ENCODE data around the gene EIF1.

Gene EIF1

GRCh38 chr17:41705271-41705991 is 16.7 kb downstream of the EIF1 start:
- no peak overlapping the region for H3K4me2 ChIP-seq (ENCODE audit: low read length)
- H3K4me3 ChIP-seq (ENCODE audit: low read depth, low read length, poor library complexity, severe bottlenecking), result no peak overlapping the region

DNA sequence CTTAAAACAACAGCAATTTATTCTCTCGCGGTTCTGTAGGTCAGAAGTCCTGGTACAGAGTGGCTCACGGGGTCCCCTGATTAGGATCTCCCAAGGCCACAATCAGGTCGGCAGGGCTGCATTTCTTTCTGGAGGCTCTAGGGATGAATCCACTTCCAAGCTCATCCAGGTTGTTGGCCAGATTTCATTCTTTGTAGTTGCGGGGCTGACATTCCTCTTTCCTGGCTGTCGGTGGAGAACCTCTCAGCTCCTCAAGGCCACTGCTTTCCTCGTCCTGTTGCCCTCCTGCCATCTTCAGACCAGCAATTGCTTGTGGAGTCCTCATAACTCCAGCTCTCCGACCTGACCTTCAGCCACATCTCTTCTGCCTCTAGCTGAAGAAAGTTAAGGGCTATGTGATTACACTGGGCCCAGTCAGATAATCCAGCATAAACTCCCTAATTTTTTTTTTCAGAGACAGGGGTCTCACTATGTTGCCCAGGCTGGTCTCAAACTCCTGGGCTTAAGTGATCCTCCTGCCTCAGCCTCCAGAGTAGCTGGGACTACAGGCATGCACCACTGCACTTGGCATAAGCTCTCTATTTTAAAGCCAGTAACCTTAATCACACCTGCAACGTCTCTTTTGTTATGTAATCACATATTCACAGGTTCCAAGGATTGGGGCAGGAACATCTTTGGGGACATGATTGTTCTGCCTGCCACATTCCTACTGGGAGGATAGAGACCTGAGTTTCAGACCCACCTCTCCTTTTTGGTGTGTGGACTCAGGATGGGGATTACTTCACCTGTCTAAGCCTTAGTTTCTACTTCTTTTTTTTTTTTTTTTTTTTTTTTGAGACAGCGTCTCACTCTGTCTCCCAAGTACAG is 19.4 kb downstream of the EIF1 start:
- no peak overlapping the region for H3K4me3 ChIP-seq (ENCODE audit: low read depth, low read length, poor library complexity, severe bottlenecking)
- no peaks in the 10 kb centered on the region for H4K20me1 ChIP-seq (ENCODE audit: insufficient read depth, low read length)
- no peaks in the 10 kb centered on the region for H3K79me2 ChIP-seq (ENCODE audit: insufficient read depth, low read length)
- H3K36me3 ChIP-seq (ENCODE audit: insufficient read depth, low read length), result no peaks in the 10 kb centered on the region
- H3F3A ChIP-seq (ENCODE audit: insufficient read depth, low read length), result no peaks in the 10 kb centered on the region
- no peaks in the 10 kb centered on the region for H3K4me1 ChIP-seq (ENCODE audit: insufficient read depth, low read length, severe bottlenecking)
- H2AFZ ChIP-seq (ENCODE audit: low read length), result no peak overlapping the region
- TF ChIP-seq CTCF (IDR thresholded peaks at IDR 0.05; ENCODE audit: low read length), result no peak
- no peak for TF ChIP-seq EZH2 (IDR thresholded peaks at IDR 0.05; ENCODE audit: borderline replicate concordance, low read length)
- H3K4me2 ChIP-seq (ENCODE audit: low read length), result no peak overlapping the region
- no peak overlapping the region for H3K27ac ChIP-seq (ENCODE audit: low read depth, low read length, poor library complexity, severe bottlenecking)
- no peaks in the 10 kb centered on the region for H3K9me3 ChIP-seq (ENCODE audit: low read length)
- H3K27me3 ChIP-seq (ENCODE audit: insufficient read depth, low read length), result peaks cover 10% of the 10 kb centered on the region; the same call in 1 of the 2 replicates
- H3K9me2 ChIP-seq (ENCODE audit: low read depth, low read length), result no peaks in the 10 kb centered on the region
- H3K9ac ChIP-seq (ENCODE audit: low read length), result no peak overlapping the region

More at GRCh38 chr17:41705271-41705991, 16.7 kb downstream of the EIF1 start:
- no peaks in the 10 kb centered on the region for H3K4me1 ChIP-seq (ENCODE audit: insufficient read depth, low read length, severe bottlenecking)
- H3K9me3 ChIP-seq (ENCODE audit: low read length), result no peaks in the 10 kb centered on the region
- H2AFZ ChIP-seq (ENCODE audit: low read length), result no peak overlapping the region
- H3K79me2 ChIP-seq (ENCODE audit: insufficient read depth, low read length), result no peaks in the 10 kb centered on the region
- peaks cover 10% of the 10 kb centered on the region; the same call in 1 of the 2 replicates for H3K27me3 ChIP-seq (ENCODE audit: insufficient read depth, low read length)
- no peaks in the 10 kb centered on the region for H4K20me1 ChIP-seq (ENCODE audit: insufficient read depth, low read length)
- H3F3A ChIP-seq (ENCODE audit: insufficient read depth, low read length), result no peaks in the 10 kb centered on the region
- H3K27ac ChIP-seq (ENCODE audit: low read depth, low read length, poor library complexity, severe bottlenecking), result no peak overlapping the region
- no peaks in the 10 kb centered on the region for H3K9me2 ChIP-seq (ENCODE audit: low read depth, low read length)
- TF ChIP-seq EZH2 (IDR thresholded peaks at IDR 0.05; ENCODE audit: borderline replicate concordance, low read length), result no peak
- no peak for TF ChIP-seq CTCF (IDR thresholded peaks at IDR 0.05; ENCODE audit: low read length)
- H3K9ac ChIP-seq (ENCODE audit: low read length), result no peak overlapping the region
- no peaks in the 10 kb centered on the region for H3K36me3 ChIP-seq (ENCODE audit: insufficient read depth, low read length)

DNA sequence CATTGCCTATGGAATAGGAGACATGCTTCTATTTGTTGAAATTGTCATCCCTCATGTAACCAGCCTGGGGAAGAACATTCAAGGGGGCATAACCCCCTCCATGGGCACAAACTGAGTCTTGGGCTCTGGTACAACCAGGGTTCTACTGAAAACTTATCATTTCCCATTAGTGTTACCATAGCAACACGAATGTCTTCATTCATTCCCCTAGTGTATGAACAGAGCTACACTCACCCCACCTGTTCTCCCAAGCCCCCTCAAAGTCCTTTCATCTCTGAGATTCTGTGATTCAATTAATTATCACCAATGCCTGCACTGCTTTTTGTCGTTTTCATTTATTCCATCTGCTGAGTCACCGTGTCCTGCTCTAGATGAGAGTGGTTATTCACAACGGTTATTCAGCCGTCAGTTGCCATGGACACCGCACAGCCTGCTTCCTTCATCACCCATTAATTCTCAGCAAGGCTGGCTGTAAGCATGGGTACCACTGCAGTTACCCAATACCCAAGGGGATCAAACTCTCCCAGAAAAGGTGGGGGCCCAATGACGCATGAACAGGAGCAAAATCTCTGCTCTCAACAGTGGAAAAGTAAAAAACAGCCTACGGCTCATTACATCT is 21.9 kb downstream of the EIF1 start:
- no peak overlapping the region for H3K27ac ChIP-seq (ENCODE audit: low read depth, low read length, poor library complexity, severe bottlenecking)
- H3K4me3 ChIP-seq (ENCODE audit: low read depth, low read length, poor library complexity, severe bottlenecking), result no peak overlapping the region
- peaks cover 10% of the 10 kb centered on the region; the same call in 1 of the 2 replicates for H3K27me3 ChIP-seq (ENCODE audit: insufficient read depth, low read length)
- no peak overlapping the region for H3K4me2 ChIP-seq (ENCODE audit: low read length)
- no peaks in the 10 kb centered on the region for H4K20me1 ChIP-seq (ENCODE audit: insufficient read depth, low read length)
- no peaks in the 10 kb centered on the region for H3K36me3 ChIP-seq (ENCODE audit: insufficient read depth, low read length)
- H3K9me2 ChIP-seq (ENCODE audit: low read depth, low read length), result no peaks in the 10 kb centered on the region
- no peak overlapping the region for H2AFZ ChIP-seq (ENCODE audit: low read length)
- H3K9me3 ChIP-seq (ENCODE audit: low read length), result no peaks in the 10 kb centered on the region
- no peaks in the 10 kb centered on the region for H3K4me1 ChIP-seq (ENCODE audit: insufficient read depth, low read length, severe bottlenecking)
- H3K79me2 ChIP-seq (ENCODE audit: insufficient read depth, low read length), result no peaks in the 10 kb centered on the region
- H3K9ac ChIP-seq (ENCODE audit: low read length), result no peak overlapping the region
- TF ChIP-seq CTCF (IDR thresholded peaks at IDR 0.05; ENCODE audit: low read length), result no peak
- TF ChIP-seq EZH2 (IDR thresholded peaks at IDR 0.05; ENCODE audit: borderline replicate concordance, low read length), result no peak
- no peaks in the 10 kb centered on the region for H3F3A ChIP-seq (ENCODE audit: insufficient read depth, low read length)

Measured in OCI-LY1 (cell line).